HepG2 (cell line): Measurements from ENCODE around the gene TLK1. TPM values are rescaled to one million over a fixed set of nuclear protein-coding genes. Genes with fewer than 3 reads are reported as not detected.

Source experiments
- ATAC-seq: fragments of 200-7000 bp; cut with Tn5 transposase; 3 replicates; pipeline ENCODE4 v1.9.1; 2020; ENCODE audit warnings: mild to moderate bottlenecking, moderate library complexity
- BruUV-seq: library from RNA; stranded (reverse); fragments of 400-500 nt; replicated peaks from 2 replicates; lab custom pipeline; 2021; lab: Mats Ljungman, UMichigan
- CTCF ChIA-PET: fragments of 300-600 bp; formaldehyde crosslinking; extraction: SDS; loops from one replicate; lab custom pipeline; 2021; ENCODE audit warnings: low total read pairs, inconsistent platforms, low intra/inter-chr PET ratio; lab: Yijun Ruan, JAX
- POLR2A ChIA-PET: fragments of 350-600 bp; sonication (Branson Sonifier 250); formaldehyde crosslinking; loops from one replicate; lab custom pipeline; 2020; ENCODE audit warnings: antibody characterized with exemption, inconsistent platforms; lab: Yijun Ruan, JAX
- DNase-seq: peaks from one replicate; pipeline ENCODE4 v3.0.0-alpha.2; 2015; ENCODE audit warnings: low spot score
- FAIRE-seq: peaks from 3 replicates; lab custom pipeline; 2011; peaks lifted over from hg19 to GRCh38; lab: Jason Lieb, UNC
- H2AFZ ChIP-seq: one replicate; pipeline ENCODE4 v1.6.1; 2011; ENCODE audit warnings: low read length, inconsistent platforms
- H3K27ac ChIP-seq: fragments of 300-600 bp; 3 replicates; pipeline ENCODE4 v1.8.0; 2011; ENCODE audit warnings: mixed run types, mild to moderate bottlenecking, mixed read lengths, low read length, inconsistent platforms; ENCODE audit not compliant: insufficient read depth; ENCODE audit errors: extremely low read length
- H3K27me3 ChIP-seq, 2 experiments: fragments of 200-600 bp in 1 of 2; 2 replicates in 1 of 2; 3 replicates in 1 of 2; pipeline versions ENCODE4 v1.6.0 to v1.8.0; 2011; ENCODE audit warnings: low read length in 2 of 2, mild to moderate bottlenecking in 2 of 2, moderate library complexity in 2 of 2, inconsistent platforms in 1 of 2; ENCODE audit not compliant: insufficient read depth in 2 of 2, control insufficient read depth in 1 of 2
- H3K36me3 ChIP-seq, 2 experiments: fragments of 200-600 bp in 1 of 2; replicated peaks in 1 of 2; 2 replicates in 1 of 2; 3 replicates in 1 of 2; pipeline versions ENCODE4 v1.5.1 to v1.8.0; 2011; ENCODE audit warnings: low read length in 2 of 2, inconsistent platforms in 1 of 2; ENCODE audit not compliant: insufficient read depth in 2 of 2, control insufficient read depth in 1 of 2
- H3K4me1 ChIP-seq: 2 replicates; pipeline ENCODE4 v1.5.1; 2012; ENCODE audit warnings: low read length, inconsistent platforms; ENCODE audit not compliant: insufficient read depth
- H3K4me2 ChIP-seq: 2 replicates; pipeline ENCODE4 v1.6.0; 2011; ENCODE audit warnings: low read depth, low read length, inconsistent platforms
- H3K4me3 ChIP-seq, 3 experiments: fragments of 200-600 bp in 1 of 3; sonication (generic), shearing (Covaris generic) in 1 of 3; replicated peaks in 1 of 3; 2 replicates each; pipeline ENCODE4 v1.5.1; 2011 to 2016; ENCODE audit warnings: low read length in 3 of 3, inconsistent platforms in 2 of 3, low read depth in 2 of 3, mild to moderate bottlenecking in 2 of 3, control low read depth in 1 of 3, mixed read lengths in 1 of 3; ENCODE audit not compliant: insufficient read depth in 1 of 3
- H3K79me2 ChIP-seq: one replicate; pipeline ENCODE4 v1.6.1; 2011; ENCODE audit warnings: low read length, inconsistent platforms; ENCODE audit not compliant: insufficient read depth
- H3K9ac ChIP-seq: 2 replicates; pipeline ENCODE4 v1.6.0; 2011; ENCODE audit warnings: mild to moderate bottlenecking, low read depth, low read length, inconsistent platforms; ENCODE audit not compliant: insufficient read depth
- H3K9me3 ChIP-seq: 2 replicates; pipeline ENCODE4 v1.5.1; 2012; ENCODE audit warnings: mild to moderate bottlenecking, low read length
- H4K20me1 ChIP-seq: 2 replicates; pipeline ENCODE4 v1.6.0; 2011; ENCODE audit warnings: inconsistent platforms, mild to moderate bottlenecking, low read length, moderate library complexity; ENCODE audit not compliant: insufficient read depth
- CENPX ChIP-seq: sonication (generic); formaldehyde crosslinking; IDR thresholded peaks from 2 replicates; pipeline ENCODE4 v1.9.0; 2021; ENCODE audit warnings: mild to moderate bottlenecking, missing genetic modification reagents, moderate library complexity
- EHMT2 ChIP-seq: fragments of 200-600 bp; sonication (generic); IDR thresholded peaks from 2 replicates; pipeline ENCODE4 v1.7.0; 2017; ENCODE audit warnings: antibody characterized with exemption, low read depth, low read length, borderline replicate concordance
- HNRNPH1 ChIP-seq: fragments of 200-400 bp; formaldehyde crosslinking; optimal IDR thresholded peaks from 2 replicates; pipeline ENCODE3; 2017; ENCODE audit warnings: mild to moderate bottlenecking, low read depth, low read length
- KAT7 ChIP-seq: IDR thresholded peaks from 2 replicates; pipeline ENCODE4 v1.6.1; 2018; ENCODE audit warnings: borderline replicate concordance, missing compliant biosample characterization
- KDM3A ChIP-seq: IDR thresholded peaks from 2 replicates; pipeline ENCODE4 v1.6.1; 2018; ENCODE audit warnings: low read depth, missing compliant biosample characterization
- MAX ChIP-seq: IDR thresholded peaks from 2 replicates; pipeline ENCODE4 v1.6.1; 2012; ENCODE audit warnings: inconsistent platforms
- POLR2AphosphoS5 ChIP-seq: IDR thresholded peaks from 2 replicates; pipeline ENCODE4 v1.6.1; 2012; ENCODE audit warnings: low read depth, low read length
- PRDM15 ChIP-seq: sonication (generic); formaldehyde crosslinking; IDR thresholded peaks from 2 replicates; pipeline ENCODE4 v1.4.0; 2020; ENCODE audit warnings: missing genetic modification reagents
- SNAPC5 ChIP-seq: sonication (generic); formaldehyde crosslinking; IDR thresholded peaks from 2 replicates; pipeline ENCODE4 v1.8.1; 2023; ENCODE audit warnings: mild to moderate bottlenecking, missing genetic modification reagents, borderline replicate concordance
- SOX13 ChIP-seq, 3 experiments: fragments of 450-650 bp in 1 of 3; sonication (generic) in 1 of 3; formaldehyde crosslinking in 1 of 3; IDR thresholded peaks in 2 of 3; conservative IDR thresholded peaks in 1 of 3; 2 replicates each; pipeline versions ENCODE4 v1.5.0 to v1.6.1; 2016 to 2020; ENCODE audit warnings: antibody characterized with exemption in 1 of 3, mild to moderate bottlenecking in 1 of 3, missing compliant biosample characterization in 1 of 3, missing genetic modification reagents in 1 of 3, moderate library complexity in 1 of 3
- SP5 ChIP-seq: IDR thresholded peaks from 2 replicates; pipeline ENCODE4 v1.6.1; 2016; ENCODE audit warnings: low read depth, borderline replicate concordance
- TGIF2 ChIP-seq: IDR thresholded peaks from 2 replicates; pipeline ENCODE4 v1.6.1; 2016; ENCODE audit warnings: control low read depth, missing compliant biosample characterization
- ZNF207 ChIP-seq: fragments of 450-650 bp; IDR thresholded peaks from 2 replicates; pipeline ENCODE4 v1.6.1; 2016; ENCODE audit warnings: antibody characterized with exemption, borderline replicate concordance
- ZNF292 ChIP-seq: sonication (generic); formaldehyde crosslinking; IDR thresholded peaks from 2 replicates; pipeline ENCODE4 v1.8.1; 2022; ENCODE audit warnings: mild to moderate bottlenecking, low read depth, missing genetic modification reagents, borderline replicate concordance
- ZNF326 ChIP-seq: sonication (generic); formaldehyde crosslinking; IDR thresholded peaks from 2 replicates; pipeline ENCODE4 v1.4.0; 2020; ENCODE audit warnings: missing genetic modification reagents, borderline replicate concordance
- ZNF710 ChIP-seq: sonication (generic); formaldehyde crosslinking; IDR thresholded peaks from 2 replicates; pipeline ENCODE4 v1.5.0; 2020; ENCODE audit warnings: mild to moderate bottlenecking, missing genetic modification reagents, borderline replicate concordance
- ZNF790 ChIP-seq: sonication (generic); formaldehyde crosslinking; IDR thresholded peaks from 2 replicates; pipeline ENCODE4 v1.8.0; 2022; ENCODE audit warnings: missing genetic modification reagents, mild to moderate bottlenecking, borderline replicate concordance
- WGBS: methylation state at CpG from one replicate; pipeline ENCODE4 v1.1.6; 2017; ENCODE audit warnings: low lambda C conversion rate; 5-methylcytosine and 5-hydroxymethylcytosine counted together
- in situ Hi-C: cut with HindIII; loops from 2 replicates; pipeline ENCODE4 v1.10.0; 2017; ENCODE audit warnings: low pct_unique_long_range_greater_than_20kb; ENCODE audit not compliant: extremely low pct_ligation_motif_present
- intact Hi-C: fragments of 100-400 bp; cut with micrococcal nuclease; formaldehyde crosslinking; loops from one replicate; pipeline ENCODE4 v1.10.0; 2022; ENCODE audit not compliant: unreplicated experiment
- polyA plus RNA-seq, 8 experiments: library from polyadenylated mRNA; depleted of rRNA in 3 of 8; stranded (reverse) in 7 of 8; unstranded in 1 of 8; fragments of >200 nt; fragmentation: Illumina TruSeq in 4 of 8; extraction: Trizol in 4 of 8; gene quantifications; 2 replicates each; pipeline versions ENCODE4 v1.2.1 to v1.2.3, GENCODE V29; 2011 to 2016; ENCODE audit warnings: low read depth in 4 of 8, missing spikeins in 1 of 8, mixed read lengths in 1 of 8; ENCODE audit not compliant: insufficient read depth in 1 of 8
- total RNA-seq, 5 experiments: library from RNA; depleted of rRNA; stranded (reverse); fragments of >200 nt; fragmentation: Illumina TruSeq; extraction: Trizol; gene quantifications; 2 replicates each; pipeline ENCODE4 v1.2.3, GENCODE V29; 2016; ENCODE audit warnings: low read depth in 1 of 5

The TLK1 gene
- total and polyA plus RNA-seq, 2 of the 13 experiments (the other 11 are each of a cell fraction or from before 2014, with no cell fraction given): 16.8 to 28.7 TPM

- Histone ChIP-seq H3K36me3 (no peaks in the 10 kb centered on the region), H3K4me3 (peak overlapping the region in 1 of 3 experiments; percentile 44; a peak in 1 of 6 replicates), H3K4me2 (peak overlapping the region; percentile 73), H3K27me3 (no peaks in the 10 kb centered on the region), H2AFZ (no peak overlapping the region), H3K4me1 (peaks cover 86% of the 10 kb centered on the region), H4K20me1 (peaks cover 62% of the 10 kb centered on the region), H3K27ac (peak overlapping the region; percentile 70), H3K9me3 (no peaks in the 10 kb centered on the region), H3K9ac (no peak overlapping the region), H3K79me2 (peaks cover 98% of the 10 kb centered on the region)
- BruUV-seq: no TSS peak
- DNase-seq: no peak
- in situ Hi-C loops: no loop called here
- intact Hi-C loops: no loop called here
- ChIA-PET POLR2A (interaction anchor here (1.3 to 2.4 kb wide), 4 partner anchors 10 to 285 kb away, joined by 3 to 24 read pairs (median 6); partner anchors contain the start of genes DCAF17 and METTL8), CTCF (no interaction called here)
- 0 out of 3 replicates have a peak, but pooled peaks have one; percentile 4 for ATAC-seq
- no peak for FAIRE-seq
- 94% methylated on average over 3 of the region's 3 CpGs for WGBS
- no peak for TF ChIP-seq SOX13 (IDR thresholded peaks at IDR 0.05)
- TF ChIP-seq SOX13 (CRISPR knock-in tag; conservative IDR thresholded peaks at IDR 0.05 in 1 of 2, IDR thresholded peaks at IDR 0.05 in 1 of 2): no peak
- no peak for TF ChIP-seq SP5 (CRISPR knock-in tag)
- no peak for TF ChIP-seq POLR2AphosphoS5
- TF ChIP-seq SNAPC5 (CRISPR knock-in tag): no peak
- no peak for TF ChIP-seq KDM3A (CRISPR knock-in tag)
- TF ChIP-seq KAT7 (CRISPR knock-in tag): 0 out of 2 replicates have a peak, but pooled peaks have one; percentile 6
- TF ChIP-seq EHMT2: peak; percentile 2; the same call in 1 of the 2 replicates
- no peak for TF ChIP-seq MAX
- TF ChIP-seq ZNF710: 0 out of 2 replicates have a peak, but pooled peaks have one; percentile 29
- 0 out of 2 replicates have a peak, but pooled peaks have one; percentile 26 for TF ChIP-seq ZNF292 (CRISPR knock-in tag)
- TF ChIP-seq TGIF2: no peak
- no peak for TF ChIP-seq CENPX (CRISPR knock-in tag)
- TF ChIP-seq ZNF790 (CRISPR knock-in tag): no peak
- no peak for TF ChIP-seq ZNF326
- TF ChIP-seq ZNF207: no peak
- no peak for TF ChIP-seq PRDM15 (CRISPR knock-in tag)
- TF ChIP-seq HNRNPH1: no peak
These were observed 11.3 kb downstream of the TLK1 start for GRCh38 chr2:171149171-171149938.
